DND-41 (cell line): ENCODE results near the gene C3orf18.

ENCODE experiments used
- EZH2 ChIP-seq: IDR thresholded peaks from 3 replicates; pipeline ENCODE4 v1.6.1; 2012; ENCODE audit warnings: borderline replicate concordance, low read depth, mild to moderate bottlenecking, moderate library complexity, low read length, inconsistent platforms; ENCODE audit not compliant: severe bottlenecking
- TF ChIP-seq, protein P1 (sequence below): IDR thresholded peaks from 2 replicates; pipeline ENCODE4 v1.5.1; 2012; ENCODE audit warnings: borderline replicate concordance, low read length, moderate library complexity, mild to moderate bottlenecking; ENCODE audit not compliant: poor library complexity, severe bottlenecking; ENCODE audit errors: extremely low read depth

DNA sequence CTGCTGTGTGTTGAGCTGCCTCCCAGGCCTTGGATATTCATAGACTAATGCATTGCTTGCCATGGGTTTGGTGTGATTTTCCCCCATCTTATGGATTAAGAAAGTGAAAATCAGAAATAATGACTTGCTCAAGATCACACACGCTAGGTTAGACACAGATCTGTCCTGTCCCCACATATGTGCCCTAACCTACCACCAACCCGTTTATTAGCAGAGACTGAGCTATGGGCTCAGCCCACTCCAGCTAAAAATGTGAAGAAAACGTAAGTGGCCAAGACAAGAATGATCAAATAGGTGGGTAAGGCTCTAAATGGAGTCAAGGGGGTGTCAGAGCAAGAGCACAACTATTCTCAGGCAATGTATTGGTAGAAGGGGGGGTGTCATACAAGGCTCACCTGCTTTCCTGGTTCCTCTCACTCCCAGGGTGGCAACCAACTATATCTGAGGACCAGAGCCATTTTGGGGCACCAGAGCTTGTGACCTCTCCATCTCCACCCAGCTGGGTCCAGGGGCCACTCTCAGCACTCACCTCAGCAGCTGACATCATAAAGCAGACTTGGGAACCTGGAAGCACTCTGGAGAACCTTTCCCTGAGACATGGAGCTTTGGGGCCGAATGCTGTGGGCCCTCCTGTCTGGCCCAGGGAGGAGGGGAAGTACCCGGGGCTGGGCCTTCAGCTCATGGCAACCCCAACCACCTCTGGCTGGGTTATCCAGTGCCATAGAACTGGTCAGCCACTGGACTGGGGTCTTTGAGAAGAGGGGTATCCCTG, 3.1 kb upstream of the C3orf18 start:
- TF ChIP-seq, protein P1, sequence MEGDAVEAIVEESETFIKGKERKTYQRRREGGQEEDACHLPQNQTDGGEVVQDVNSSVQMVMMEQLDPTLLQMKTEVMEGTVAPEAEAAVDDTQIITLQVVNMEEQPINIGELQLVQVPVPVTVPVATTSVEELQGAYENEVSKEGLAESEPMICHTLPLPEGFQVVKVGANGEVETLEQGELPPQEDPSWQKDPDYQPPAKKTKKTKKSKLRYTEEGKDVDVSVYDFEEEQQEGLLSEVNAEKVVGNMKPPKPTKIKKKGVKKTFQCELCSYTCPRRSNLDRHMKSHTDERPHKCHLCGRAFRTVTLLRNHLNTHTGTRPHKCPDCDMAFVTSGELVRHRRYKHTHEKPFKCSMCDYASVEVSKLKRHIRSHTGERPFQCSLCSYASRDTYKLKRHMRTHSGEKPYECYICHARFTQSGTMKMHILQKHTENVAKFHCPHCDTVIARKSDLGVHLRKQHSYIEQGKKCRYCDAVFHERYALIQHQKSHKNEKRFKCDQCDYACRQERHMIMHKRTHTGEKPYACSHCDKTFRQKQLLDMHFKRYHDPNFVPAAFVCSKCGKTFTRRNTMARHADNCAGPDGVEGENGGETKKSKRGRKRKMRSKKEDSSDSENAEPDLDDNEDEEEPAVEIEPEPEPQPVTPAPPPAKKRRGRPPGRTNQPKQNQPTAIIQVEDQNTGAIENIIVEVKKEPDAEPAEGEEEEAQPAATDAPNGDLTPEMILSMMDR: no peak
- TF ChIP-seq EZH2: no peak
